Lower leg skin (tissue), 4 donors: ENCODE data around the gene TTC22. TPM values are rescaled to one million over a fixed set of nuclear protein-coding genes. Genes with fewer than 3 reads are reported as not detected.

Experiments used
- DNase-seq, 2 donors: peaks; one replicate each; pipeline ENCODE4 v3.0.0-alpha.2; 2019; ENCODE audit warnings: low spot score in 2 of 2
- H3K4me3 ChIP-seq: fragments of 200-600 bp; sonication (generic); 2 replicates; pipeline ENCODE4 v1.5.1; 2017; ENCODE audit warnings: mild to moderate bottlenecking, low read depth; ENCODE audit not compliant: poor library complexity, severe bottlenecking
- CTCF ChIP-seq, 3 donors: fragments of 450-650 bp; IDR thresholded peaks; one replicate each; pipeline ENCODE4 v1.5.1; 2016; ENCODE audit warnings: antibody characterized with exemption in 3 of 3, mild to moderate bottlenecking in 3 of 3, moderate library complexity in 2 of 3
- POLR2A ChIP-seq, 2 donors: fragments of 450-650 bp; IDR thresholded peaks; one replicate each; pipeline ENCODE4 v1.6.1; 2016 to 2017; ENCODE audit warnings: antibody characterized with exemption in 2 of 2, mild to moderate bottlenecking in 1 of 2, moderate library complexity in 1 of 2
- WGBS, 2 donors: methylation state at CpG; one replicate each; pipeline ENCODE4 v1.1.5; 2018; 5-methylcytosine and 5-hydroxymethylcytosine counted together
- intact Hi-C: fragments of 100-400 bp; cut with DNase I; formaldehyde crosslinking; loops from one replicate; pipeline ENCODE4 v1.15.0; 2023; ENCODE audit warnings: low total_unique reads
- total RNA-seq, 4 donors: library from RNA; depleted of rRNA; stranded (reverse); fragments of >200 nt; gene quantifications; one replicate each; pipeline ENCODE4 v1.1.0, GENCODE V29; 2016

Gene TTC22
- total RNA-seq, 4 donors from 2014 or later, result 49.1 to 76.6 (median 65.7) TPM

- no peak overlapping the region for H3K4me3 ChIP-seq
- whole genome bisulfite sequencing, 2 donors, result 86 to 93% methylated on average over 4 of the region's 5 CpGs
- TF ChIP-seq CTCF (IDR thresholded peaks at IDR 0.05) (no peak), POLR2A (IDR thresholded peaks at IDR 0.05) (no peak)
- peak in 1 of 2 donors; percentile 62 for DNase-seq
- intact Hi-C loops, result no loop called here
Measured at GRCh38 chr1:54825696-54826095, 24.6 kb upstream of the TTC22 start.

- DNase-seq, result no peak
- TF ChIP-seq CTCF (IDR thresholded peaks at IDR 0.05), result no peak
- no peak for TF ChIP-seq POLR2A (IDR thresholded peaks at IDR 0.05)
- intact Hi-C loops, result no loop called here
- whole genome bisulfite sequencing, 2 donors, result 91 to 92% methylated on average over 3 of the region's 3 CpGs
- H3K4me3 ChIP-seq, result no peak overlapping the region
Measured at GRCh38 chr1:54823670-54824069, 22.5 kb upstream of the TTC22 start.

- intact Hi-C loops, result loop anchor here (10.0 kb wide), 1 partner anchor 105 kb away; no protein-coding TSS in a partner anchor
- no peak for DNase-seq
- no peak for TF ChIP-seq CTCF (IDR thresholded peaks at IDR 0.05)
- no peak for TF ChIP-seq POLR2A (IDR thresholded peaks at IDR 0.05)
- H3K4me3 ChIP-seq, result no peak overlapping the region
Measured at GRCh38 chr1:54819733-54820132, 18.6 kb upstream of the TTC22 start.

- WGBS, 2 donors, result 60 to 70% methylated on average over 4 of the region's 4 CpGs
- no peak overlapping the region for H3K4me3 ChIP-seq
- intact Hi-C loops, result loop anchor here (10.0 kb wide), 1 partner anchor 106 kb away; no protein-coding TSS in a partner anchor
- DNase-seq, result peak in 1 of 2 donors; percentile 39
- TF ChIP-seq CTCF (IDR thresholded peaks at IDR 0.05) (no peak), POLR2A (IDR thresholded peaks at IDR 0.05) (no peak)
Measured at GRCh38 chr1:54819195-54819536, 18.0 kb upstream of the TTC22 start.

- peak in 1 of 2 donors; percentile 74 for DNase-seq
- TF ChIP-seq POLR2A (IDR thresholded peaks at IDR 0.05), result no peak
- TF ChIP-seq CTCF (IDR thresholded peaks at IDR 0.05), result no peak
- WGBS, 2 donors, result 27 to 45% methylated on average over 5 of the region's 5 CpGs
- H3K4me3 ChIP-seq, result no peak overlapping the region
- intact Hi-C loops, result loop anchor here (10.0 kb wide), 1 partner anchor 106 kb away; no protein-coding TSS in a partner anchor
Measured at GRCh38 chr1:54818461-54819194, 17.5 kb upstream of the TTC22 start.
